ENCODE measurements around the gene SNX30.

DNA sequence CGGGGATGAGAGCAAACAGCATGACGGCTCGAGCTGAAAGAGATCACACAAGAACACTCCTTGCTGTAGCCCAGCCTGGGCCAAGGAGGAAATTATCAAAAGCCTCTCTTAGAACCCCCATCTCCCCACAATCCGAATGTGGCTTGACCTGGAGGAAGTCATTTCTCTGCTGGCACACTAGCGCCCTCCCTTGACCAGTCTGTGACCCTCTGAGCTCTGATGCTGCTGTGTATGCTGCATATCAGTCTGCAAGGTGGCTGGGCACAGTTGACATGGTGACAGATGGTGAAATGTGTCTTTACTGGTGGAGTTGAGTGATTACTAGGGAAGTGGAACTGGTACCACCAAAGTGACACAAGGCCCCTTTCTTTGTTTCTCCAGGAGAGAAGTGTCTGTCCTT, 136.8 kb downstream of the SNX30 start:
- no peak for TF ChIP-seq YY1 (IDR thresholded peaks at IDR 0.05; ENCODE audit: insufficient read depth, insufficient read length)
- TF ChIP-seq ZNF274 (IDR thresholded peaks at IDR 0.05; ENCODE audit: low read depth, low read length) = no peak
- TF ChIP-seq SUZ12 (IDR thresholded peaks at IDR 0.05; ENCODE audit: extremely low read depth, insufficient read depth, insufficient read length) = no peak
